KG1 (cell line): ENCODE measurements around the gene B4GALNT4.
"Not testable (repeated sequence)": the region's sequence is repeated elsewhere in the genome, so short reads cannot be mapped to it uniquely, and the experiment has no call there.

Experiments
- DNase-seq: peaks from one replicate; lab custom pipeline; 2025; lab: John Stamatoyannopoulos, UW

The B4GALNT4 gene

DNA sequence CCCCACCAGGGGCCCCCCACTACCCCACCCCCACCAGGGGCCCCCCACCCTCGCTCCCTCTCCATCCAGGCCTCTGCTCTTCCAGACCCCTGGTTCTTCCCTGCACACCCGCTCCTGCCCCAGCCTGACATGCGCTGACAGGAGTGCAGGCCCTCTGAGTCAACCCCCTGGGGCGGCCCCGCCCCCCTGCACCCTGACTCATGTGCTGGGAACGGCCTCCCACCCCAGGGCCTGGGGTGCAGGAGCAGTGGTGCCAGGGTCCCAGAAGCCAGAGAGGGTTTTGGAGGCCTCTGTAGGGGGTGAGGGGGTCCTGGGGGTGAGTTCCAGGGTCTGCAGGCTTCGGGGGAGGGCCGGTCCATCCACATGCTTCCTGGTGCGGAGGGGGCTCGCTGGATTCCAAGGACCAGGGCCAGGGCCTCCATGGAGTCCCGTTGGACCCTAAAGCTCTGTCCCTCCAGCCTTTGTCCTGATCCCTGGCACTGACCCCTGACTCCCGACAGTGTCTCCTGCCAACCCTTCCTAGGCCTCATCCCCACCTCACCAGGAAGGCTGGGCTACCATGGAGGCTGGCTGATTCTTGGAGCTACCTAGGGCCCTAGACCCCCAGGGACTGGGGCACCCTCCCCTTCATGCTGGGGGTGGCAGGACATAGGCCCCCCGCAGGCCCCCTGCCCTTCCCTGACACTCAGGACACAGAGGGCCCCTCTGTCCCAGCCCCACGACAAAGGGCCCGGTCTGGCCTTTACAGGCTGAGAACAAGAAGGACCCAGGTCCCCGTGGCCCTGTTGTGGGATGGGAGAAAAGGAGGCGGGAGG, 24.1 kb downstream of the B4GALNT4 start:
- DNase-seq, result no peak

DNA sequence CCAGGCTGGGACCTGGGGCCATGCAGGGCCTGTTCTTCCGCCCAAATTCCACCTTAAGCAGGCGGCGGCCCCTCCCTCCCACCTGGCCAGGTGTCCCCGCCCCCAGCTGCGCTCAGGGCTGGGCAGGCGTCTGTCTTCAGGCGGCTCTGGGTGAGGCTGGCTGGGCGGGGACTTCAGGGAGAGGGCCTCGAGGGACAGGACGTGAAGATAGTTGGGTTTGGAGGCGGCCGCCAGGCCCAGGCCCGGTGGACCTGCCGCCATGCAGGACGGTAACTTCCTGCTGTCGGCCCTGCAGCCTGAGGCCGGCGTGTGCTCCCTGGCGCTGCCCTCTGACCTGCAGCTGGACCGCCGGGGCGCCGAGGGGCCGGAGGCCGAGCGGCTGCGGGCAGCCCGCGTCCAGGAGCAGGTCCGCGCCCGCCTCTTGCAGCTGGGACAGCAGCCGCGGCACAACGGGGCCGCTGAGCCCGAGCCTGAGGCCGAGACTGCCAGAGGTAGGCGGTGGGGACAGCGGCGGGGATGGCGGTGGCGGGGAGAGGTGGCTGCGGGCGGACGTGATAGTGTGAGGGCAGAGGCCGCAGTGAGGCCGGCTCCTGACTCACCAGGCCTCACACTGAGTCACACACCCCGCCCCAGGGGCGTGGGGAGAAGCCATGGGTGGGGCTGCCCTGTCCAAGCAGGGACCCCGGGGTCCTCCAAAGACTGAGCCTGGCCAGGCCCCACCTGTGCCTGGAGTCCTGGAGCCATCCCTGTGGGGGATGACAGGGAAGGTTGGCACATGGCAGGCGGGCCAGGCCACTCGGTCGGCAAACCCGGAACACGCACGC, 24.9 kb downstream of the B4GALNT4 start, which contains the start of gene PKP3:
Gene PKP3, plus strand, starts transcription at position 176 of the 824 bp plus-strand sequence. Its CDS starts 84 bp downstream, at position 260.
- DNase-seq, result no peak

DNA sequence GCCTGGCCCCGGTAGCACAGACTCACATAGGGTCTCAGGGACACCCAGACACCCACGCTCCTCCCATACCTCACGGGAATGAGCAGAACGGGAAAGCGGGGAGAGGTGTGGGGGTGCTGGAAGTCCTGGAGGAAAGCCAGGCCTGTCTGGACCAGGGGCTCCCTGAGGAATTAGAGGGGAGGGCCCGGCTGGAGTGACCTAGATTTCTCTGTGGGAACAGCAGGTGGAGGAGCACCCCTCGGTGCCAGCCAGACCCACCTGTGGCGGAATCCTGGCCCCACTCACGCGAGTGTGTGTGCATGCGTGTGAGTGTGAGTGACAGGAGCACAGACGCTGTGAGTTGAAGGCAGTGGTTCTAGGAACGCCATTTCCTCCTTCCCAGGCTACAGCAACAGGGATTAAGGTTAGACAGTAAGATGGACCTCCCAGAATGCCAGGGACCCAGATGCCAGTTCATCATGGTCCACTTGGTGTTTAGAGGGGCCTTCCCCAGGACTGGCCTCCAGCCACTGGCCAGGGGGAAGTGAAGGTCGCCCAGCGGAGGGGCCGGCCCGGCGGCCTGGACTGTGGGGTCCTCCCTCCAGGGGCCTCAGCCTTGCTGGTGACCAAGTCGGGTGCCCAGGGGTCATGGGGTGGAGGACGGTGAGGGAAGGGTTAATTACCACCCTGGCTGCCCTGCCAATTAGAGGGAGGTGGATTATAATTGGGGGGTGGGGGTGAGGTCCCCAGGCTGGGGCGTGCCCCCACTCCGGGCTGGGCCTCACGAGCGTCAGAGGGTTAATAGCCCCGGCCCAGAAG, 25.8 kb downstream of the B4GALNT4 start:
- DNase-seq, result no peak

DNA sequence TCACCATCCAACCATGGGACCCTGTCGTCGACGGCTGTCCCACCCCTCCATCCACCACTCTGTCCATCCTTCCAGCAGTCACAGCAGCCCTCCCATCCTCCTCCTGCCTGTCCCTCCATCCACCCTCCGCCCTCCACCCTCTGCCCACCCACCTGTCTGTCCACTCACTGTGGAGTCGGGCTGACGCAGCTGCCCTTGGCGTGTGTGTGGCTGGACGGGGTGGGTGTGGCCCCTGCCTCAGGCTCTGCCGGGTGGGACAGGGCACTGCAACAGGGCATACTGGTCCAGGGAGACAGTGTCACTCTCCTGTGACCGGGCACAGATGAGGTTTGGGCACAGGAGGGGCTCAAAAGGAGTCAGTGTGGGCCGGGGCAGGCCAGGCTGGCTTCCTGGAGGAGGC, 26.6 kb downstream of the B4GALNT4 start:
- no peak for DNase-seq

DNA sequence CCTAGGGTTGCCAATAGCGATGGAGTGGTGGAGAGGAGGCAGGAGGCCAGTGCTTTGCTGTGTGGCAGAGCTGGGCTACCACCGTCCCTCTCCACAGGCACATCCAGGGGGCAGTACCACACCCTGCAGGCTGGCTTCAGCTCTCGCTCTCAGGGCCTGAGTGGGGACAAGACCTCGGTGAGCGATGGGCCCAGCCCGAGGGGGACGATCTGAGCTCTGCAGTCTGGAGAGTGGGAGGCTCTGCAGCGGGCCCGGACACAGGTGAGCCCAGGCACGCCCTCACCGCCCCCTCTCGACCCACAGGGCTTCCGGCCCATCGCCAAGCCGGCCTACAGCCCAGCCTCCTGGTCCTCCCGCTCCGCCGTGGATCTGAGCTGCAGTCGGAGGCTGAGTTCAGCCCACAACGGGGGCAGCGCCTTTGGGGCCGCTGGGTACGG, 27.2 kb downstream of the B4GALNT4 start:
- DNase-seq, result no peak

DNA sequence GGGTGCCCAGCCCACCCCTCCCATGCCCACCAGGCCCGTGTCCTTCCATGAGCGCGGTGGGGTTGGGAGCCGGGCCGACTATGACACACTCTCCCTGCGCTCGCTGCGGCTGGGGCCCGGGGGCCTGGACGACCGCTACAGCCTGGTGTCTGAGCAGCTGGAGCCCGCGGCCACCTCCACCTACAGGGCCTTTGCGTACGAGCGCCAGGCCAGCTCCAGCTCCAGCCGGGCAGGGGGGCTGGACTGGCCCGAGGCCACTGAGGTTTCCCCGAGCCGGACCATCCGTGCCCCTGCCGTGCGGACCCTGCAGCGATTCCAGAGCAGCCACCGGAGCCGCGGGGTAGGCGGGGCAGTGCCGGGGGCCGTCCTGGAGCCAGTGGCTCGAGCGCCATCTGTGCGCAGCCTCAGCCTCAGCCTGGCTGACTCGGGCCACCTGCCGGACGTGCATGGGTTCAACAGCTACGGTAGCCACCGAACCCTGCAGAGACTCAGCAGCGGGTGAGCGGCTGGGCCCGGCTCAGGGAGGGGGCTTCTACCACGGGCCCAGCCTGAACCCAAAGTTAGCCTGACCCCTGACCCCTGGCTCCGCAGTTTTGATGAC, 27.7 kb downstream of the B4GALNT4 start:
- no peak for DNase-seq

DNA sequence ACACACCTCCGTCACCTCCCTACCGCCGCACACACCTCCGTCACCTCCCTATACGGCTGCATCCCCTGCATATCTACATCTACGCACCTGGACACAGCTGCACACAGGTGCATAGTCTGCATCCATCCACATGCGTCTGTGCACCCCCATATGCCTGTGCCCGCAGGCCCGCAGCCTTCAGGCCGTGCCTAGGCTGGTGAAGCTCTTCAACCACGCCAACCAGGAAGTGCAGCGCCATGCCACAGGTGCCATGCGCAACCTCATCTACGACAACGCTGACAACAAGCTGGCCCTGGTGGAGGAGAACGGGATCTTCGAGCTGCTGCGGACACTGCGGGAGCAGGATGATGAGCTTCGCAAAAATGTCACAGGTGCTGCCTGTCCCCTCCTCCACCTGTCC, 29.5 kb downstream of the B4GALNT4 start:
- DNase-seq, result no peak

DNA sequence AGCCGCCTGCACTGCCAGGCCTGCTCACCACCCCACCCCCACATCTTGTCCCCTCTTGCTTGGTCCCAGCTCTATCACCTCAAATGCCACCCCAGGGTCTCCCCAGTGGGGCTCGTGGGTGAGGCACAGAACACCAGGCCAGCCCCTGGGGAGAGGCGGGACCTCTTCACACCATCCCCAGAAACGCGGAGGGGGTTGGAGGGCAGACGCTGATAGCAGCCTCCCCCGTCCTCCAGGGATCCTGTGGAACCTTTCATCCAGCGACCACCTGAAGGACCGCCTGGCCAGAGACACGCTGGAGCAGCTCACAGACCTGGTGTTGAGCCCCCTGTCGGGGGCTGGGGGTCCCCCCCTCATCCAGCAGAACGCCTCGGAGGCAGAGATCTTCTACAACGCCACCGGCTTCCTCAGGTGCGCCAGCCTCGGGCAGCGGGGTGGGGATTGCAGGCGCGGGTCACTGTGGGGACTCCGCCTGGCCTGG, 30.5 kb downstream of the B4GALNT4 start:
- no peak for DNase-seq

DNA sequence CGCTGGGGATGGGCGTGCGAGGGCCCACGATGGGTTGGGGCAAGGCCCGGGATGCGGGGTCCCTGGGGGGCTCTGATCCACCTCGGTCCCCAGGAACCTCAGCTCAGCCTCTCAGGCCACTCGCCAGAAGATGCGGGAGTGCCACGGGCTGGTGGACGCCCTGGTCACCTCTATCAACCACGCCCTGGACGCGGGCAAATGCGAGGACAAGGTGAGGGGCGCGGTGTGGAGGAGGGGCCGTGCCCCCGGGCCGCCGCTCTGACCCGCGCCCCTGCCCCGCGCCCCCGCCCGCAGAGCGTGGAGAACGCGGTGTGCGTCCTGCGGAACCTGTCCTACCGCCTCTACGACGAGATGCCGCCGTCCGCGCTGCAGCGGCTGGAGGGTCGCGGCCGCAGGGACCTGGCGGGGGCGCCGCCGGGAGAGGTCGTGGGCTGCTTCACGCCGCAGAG, 31.0 kb downstream of the B4GALNT4 start:
- no peak for DNase-seq

DNA sequence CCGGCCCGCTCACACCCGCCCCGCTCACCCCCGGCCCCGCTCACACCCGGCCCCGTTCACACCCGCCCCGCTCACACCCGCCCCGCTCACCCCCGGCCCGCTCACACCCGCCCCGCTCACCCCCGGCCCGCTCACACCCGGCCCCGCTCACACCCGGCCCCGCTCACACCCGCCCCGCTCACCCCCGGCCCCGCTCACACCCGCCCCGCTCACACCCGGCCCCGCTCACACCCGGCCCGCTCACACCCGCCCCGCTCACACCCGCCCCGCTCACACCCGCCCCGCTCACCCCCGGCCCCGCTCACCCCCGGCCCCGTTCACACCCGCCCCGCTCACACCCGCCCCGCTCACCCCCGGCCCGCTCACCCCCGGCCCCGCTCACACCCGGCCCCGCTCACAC, 31.9 kb downstream of the B4GALNT4 start:
- not testable (repeated sequence) for DNase-seq

DNA sequence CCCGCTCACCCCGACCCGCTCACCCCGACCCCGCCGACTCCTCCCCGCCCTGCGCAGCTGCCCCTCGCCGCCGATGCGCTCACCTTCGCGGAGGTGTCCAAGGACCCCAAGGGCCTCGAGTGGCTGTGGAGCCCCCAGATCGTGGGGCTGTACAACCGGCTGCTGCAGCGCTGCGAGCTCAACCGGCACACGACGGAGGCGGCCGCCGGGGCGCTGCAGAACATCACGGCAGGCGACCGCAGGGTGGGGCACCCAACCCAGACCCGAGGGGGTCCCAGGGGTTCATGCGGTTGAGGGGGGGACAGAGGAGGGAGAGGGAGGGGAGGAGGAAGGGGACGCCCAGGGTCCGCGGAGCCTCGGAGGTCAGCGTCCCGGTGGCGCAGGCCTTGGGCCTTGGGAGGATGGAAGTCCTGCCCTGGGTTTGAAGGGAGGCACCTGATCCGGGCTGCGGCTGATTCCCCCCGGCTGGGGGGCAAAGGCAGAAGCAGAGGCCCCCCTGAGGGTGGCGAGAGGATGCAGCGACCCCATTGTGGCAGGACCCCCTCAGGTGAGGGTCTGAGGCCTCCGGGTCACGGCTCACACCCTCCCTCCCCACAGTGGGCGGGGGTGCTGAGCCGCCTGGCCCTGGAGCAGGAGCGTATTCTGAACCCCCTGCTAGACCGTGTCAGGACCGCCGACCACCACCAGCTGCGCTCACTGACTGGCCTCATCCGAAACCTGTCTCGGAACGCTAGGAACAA, 33.9 kb downstream of the B4GALNT4 start:
- no peak for DNase-seq

DNA sequence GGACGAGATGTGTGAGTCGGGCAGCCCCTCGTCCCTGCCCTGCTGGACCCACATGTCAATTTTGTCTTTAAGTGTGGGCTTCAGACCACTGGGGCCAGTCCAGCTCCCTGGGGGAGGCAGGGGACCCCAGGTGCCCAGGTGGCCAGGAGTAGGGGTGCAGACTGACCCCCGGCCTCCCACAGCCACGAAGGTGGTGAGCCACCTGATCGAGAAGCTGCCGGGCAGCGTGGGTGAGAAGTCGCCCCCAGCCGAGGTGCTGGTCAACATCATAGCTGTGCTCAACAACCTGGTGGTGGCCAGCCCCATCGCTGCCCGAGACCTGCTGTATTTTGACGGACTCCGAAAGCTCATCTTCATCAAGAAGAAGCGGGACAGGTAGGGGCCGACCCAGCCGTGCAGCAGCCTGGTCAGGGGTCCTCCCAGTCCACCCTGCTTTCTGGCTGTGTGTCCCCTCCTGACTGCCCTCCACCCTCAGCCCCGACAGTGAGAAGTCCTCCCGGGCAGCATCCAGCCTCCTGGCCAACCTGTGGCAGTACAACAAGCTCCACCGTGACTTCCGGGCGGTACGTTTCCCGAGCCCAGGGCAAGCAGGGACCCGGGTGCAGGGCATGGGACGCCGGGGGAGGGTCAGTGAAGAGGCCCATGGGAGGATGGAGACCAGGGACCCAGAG, 34.6 kb downstream of the B4GALNT4 start:
- no peak for DNase-seq

DNA sequence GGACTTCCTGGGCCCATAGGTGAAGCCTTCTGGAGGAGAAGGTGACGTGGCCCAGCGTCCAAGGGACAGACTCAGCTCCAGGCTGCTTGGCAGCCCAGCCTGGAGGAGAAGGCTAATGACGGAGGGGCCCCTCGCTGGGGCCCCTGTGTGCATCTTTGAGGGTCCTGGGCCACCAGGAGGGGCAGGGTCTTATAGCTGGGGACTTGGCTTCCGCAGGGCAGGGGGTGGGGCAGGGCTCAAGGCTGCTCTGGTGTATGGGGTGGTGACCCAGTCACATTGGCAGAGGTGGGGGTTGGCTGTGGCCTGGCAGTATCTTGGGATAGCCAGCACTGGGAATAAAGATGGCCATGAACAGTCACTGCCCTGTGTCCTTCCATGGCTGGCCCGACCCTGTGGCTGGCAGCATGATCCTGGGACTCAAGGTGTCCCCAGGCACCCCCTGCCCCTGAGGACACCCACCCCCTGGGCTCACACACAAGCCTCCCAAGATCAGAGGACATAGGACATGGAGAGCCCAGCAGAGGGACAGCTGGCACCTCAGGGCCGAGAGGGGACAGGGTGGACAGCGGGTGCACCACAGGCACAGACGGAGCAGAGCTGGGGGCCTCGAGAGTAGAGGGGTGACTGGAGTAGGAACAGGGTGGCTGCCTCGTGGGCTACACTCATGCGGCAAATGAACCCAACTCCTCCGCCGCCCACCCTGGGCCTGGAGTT, 35.4 kb downstream of the B4GALNT4 start:
- no peak for DNase-seq

DNA sequence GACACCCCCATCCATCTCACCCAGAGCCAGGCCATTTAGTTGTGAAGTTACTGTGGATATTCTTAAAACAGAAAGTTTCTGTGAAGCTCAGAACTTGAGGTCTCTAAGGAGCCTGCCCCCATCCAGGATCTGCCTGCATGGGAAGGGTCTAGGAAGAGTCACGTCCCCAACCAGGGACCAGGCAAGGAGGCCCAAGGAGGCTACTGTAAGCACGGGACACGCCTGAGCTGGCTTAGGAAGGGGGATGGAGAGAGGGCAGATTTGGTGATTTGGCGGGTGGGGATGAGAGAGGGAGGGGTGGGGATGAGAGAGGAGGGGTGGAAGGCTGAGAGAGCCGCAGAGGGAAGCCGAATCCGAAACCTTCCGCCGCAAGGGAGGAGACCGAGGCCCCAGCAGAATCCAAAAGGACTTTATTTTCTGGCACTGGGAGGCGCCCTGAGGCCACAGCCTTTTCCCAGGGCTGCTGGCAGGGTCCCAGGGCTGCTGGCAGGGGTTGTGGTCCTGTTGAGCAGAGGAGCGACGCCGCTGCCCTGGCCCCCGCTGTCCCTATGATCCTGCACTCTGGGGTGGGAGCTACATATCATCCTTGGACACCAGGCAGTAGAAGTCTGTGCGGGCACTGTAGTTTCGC, 36.1 kb downstream of the B4GALNT4 start:
- no peak for DNase-seq

DNA sequence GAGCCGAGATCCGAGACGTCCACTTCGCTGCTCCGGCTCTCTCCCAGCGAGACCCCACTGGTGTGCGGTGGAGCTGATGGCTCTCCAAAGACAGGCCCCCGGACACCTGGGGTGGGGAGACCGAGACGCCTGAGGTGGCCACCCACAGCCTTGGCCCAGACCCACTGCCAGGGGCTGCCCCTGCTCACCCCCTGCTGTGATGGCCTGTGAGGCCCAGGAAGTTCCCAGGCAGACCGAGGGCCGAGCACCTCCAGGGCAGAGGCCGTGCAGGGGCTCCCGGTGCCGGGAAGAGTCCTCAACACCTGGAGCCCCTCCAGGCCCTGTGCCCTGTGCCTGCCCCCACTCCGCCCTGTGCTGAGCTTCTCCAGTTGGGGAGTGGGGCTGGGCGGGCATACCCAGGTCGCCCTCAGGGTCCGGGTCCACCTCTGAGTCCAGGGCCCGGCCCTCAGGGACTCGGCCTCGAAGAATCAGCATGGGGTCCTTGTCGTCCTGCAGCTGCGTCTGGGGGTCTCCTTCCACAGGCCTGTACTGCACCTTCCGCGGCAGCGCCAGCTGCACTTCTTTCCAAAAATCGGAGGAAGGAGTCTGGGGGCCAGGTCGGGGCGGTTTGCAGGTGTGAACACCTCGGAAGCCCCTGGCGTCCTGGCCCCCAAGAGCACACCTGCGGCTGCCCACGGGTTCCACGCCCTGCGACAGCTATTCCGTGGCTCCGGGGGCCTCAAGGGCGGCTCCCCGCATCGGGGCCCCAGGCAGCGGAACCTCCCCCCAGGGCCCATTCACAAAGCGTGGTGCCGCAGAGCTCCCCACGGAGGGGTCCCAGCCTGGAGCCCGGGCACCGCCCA, 36.9 kb downstream of the B4GALNT4 start:
- no peak for DNase-seq

DNA sequence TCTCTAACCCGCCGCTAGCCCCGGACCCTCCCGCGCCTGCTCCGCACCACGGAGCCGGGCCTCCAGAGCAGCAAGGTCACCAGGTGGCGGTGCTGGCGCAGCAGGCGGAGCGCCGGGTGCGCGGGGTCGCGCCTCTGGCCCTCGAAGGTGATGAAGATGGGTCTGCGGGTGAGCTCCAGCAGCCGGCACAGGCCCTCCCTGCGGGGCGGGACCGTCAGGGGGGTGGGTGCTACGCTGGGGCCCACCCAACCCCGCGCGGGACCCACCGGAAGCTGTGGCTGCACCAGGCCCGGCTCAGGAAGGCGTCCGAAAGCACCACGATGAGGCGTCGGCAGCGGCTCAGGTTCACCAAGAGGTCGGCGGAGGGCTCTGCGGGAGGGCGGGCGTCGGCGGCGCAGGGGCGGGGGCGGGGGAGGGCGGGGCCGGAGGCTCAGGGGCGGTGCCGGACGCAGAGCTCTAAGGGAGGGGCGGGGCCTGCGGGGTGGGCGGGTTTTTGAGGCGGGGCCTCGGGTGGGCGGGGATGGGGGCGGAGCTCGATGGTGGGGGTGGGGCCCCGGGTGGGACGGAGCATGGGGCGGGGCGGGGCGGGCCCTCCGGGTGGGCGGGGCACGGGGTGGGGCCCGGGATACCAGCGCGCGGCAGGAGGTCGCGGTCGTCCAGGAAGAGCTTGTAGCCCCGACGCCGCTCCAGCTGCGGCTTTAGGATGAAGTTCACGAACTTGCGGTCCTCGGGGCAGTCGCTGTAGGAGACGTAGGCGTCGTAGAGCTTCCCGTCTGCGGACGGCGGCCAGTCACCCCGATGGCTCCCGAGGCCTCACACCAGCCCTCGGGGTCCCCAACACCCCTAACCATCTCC, 37.7 kb downstream of the B4GALNT4 start:
- DNase-seq, result peak; percentile 66

DNA sequence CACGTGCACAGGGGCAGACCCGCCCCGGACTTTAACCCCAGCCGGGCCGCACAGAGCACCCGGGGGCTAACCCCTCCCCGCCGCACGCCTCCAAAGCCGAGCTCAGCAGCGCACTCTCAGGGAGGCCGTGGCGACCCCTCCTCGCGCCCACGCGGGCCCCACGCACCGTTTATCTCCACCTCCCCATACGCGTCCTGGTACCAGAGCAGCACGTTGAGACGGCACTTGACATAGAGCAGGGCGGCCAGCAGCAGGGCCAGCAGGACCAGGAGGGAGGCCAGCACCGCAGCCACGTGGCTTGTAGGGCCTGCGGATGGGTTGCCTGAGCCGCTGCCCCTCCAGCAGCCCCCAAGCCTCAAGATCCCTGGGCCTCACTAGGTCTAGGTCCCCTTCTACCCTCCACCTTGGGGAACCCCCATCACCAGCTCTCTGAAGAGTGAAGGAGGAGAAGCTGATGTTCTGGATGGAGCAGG, 38.4 kb downstream of the B4GALNT4 start:
- no peak for DNase-seq
